Endodermal cell (in vitro differentiated cells): ENCODE measurements around the gene BICDL2. TPM values are rescaled to one million over a fixed set of nuclear protein-coding genes. Genes with fewer than 3 reads are reported as not detected.
A peak's percentile ranks its signal among the peaks of the same experiment; 100 is the strongest.

Experiments used
- DNase-seq: peaks from one replicate; pipeline ENCODE4 v3.0.0-alpha.2; 2017
- H3K27ac ChIP-seq: 2 replicates; pipeline ENCODE4 v1.5.1; 2013; ENCODE audit warnings: mild to moderate bottlenecking, low read depth, low read length, moderate library complexity
- H3K27me3 ChIP-seq: 2 replicates; pipeline ENCODE4 v1.6.1; 2013; ENCODE audit warnings: mild to moderate bottlenecking, low read length, moderate library complexity; ENCODE audit not compliant: insufficient read depth, control insufficient read depth, poor library complexity, severe bottlenecking
- H3K36me3 ChIP-seq: 2 replicates; pipeline ENCODE4 v1.7.0; 2013; ENCODE audit warnings: mild to moderate bottlenecking, low read length, moderate library complexity; ENCODE audit not compliant: control insufficient read depth, insufficient read depth
- H3K4me1 ChIP-seq: one replicate; pipeline ENCODE4 v1.7.0; 2013; ENCODE audit warnings: low read length; ENCODE audit not compliant: control insufficient read depth, insufficient read depth
- H3K4me3 ChIP-seq: 2 replicates; pipeline ENCODE4 v1.5.1; 2013; ENCODE audit warnings: mild to moderate bottlenecking, low read length, moderate library complexity
- H3K9ac ChIP-seq: 2 replicates; pipeline ENCODE4 v1.6.1; 2013; ENCODE audit warnings: mild to moderate bottlenecking, low read length, moderate library complexity; ENCODE audit not compliant: poor library complexity, severe bottlenecking; ENCODE audit errors: extremely low read depth
- H3K9me3 ChIP-seq: 2 replicates; pipeline ENCODE4 v1.6.1; 2013; ENCODE audit warnings: mild to moderate bottlenecking, low read length, moderate library complexity; ENCODE audit not compliant: control insufficient read depth
- H3K27ac Mint-ChIP-seq: 2 replicates; pipeline ENCODE4 v1.8.0; 2020; ENCODE audit warnings: mixed read lengths
- H3K27me3 Mint-ChIP-seq: 2 replicates; pipeline ENCODE4 v1.8.0; 2021; ENCODE audit warnings: mild to moderate bottlenecking, mixed read lengths; ENCODE audit not compliant: insufficient read depth
- H3K36me3 Mint-ChIP-seq: 2 replicates; pipeline ENCODE4 v1.8.0; 2020; ENCODE audit warnings: low read depth, mixed read lengths
- H3K4me1 Mint-ChIP-seq: 2 replicates; pipeline ENCODE4 v1.8.0; 2020; ENCODE audit warnings: mixed read lengths
- H3K4me3 Mint-ChIP-seq: 2 replicates; pipeline ENCODE4 v1.8.0; 2020; ENCODE audit warnings: mild to moderate bottlenecking, moderate library complexity, mixed read lengths
- H3K9me3 Mint-ChIP-seq: 2 replicates; pipeline ENCODE4 v1.8.0; 2020; ENCODE audit warnings: mild to moderate bottlenecking, mixed read lengths
- CTCF ChIP-seq: fragments of 200-600 bp; sonication (generic); conservative IDR thresholded peaks from 2 replicates; pipeline ENCODE4 v1.5.0; 2021; ENCODE audit warnings: antibody characterized with exemption, mild to moderate bottlenecking
- WGBS, 2 experiments: methylation state at CpG; one replicate each; pipeline versions ENCODE4 v1.1.5 to v1.1.7; 2013; ENCODE audit warnings: missing lambda C conversion rate in 2 of 2, mixed read lengths in 1 of 2; ENCODE audit not compliant: insufficient coverage in 1 of 2, insufficient read length in 1 of 2; 5-methylcytosine and 5-hydroxymethylcytosine counted together
- total RNA-seq, 2 donors: library from RNA; stranded (reverse); fragmentation: NEBNext Ultra II Directional in 1 of 2; extraction: Animal tissue kit (Norgen Biotek cat#: 25700) in 1 of 2; gene quantifications; 2 replicates in 1 of 2; 3 replicates in 1 of 2; pipeline ENCODE4 v1.2.1, GENCODE V29; 2021

Gene BICDL2
- total RNA-seq, 2 donors from 2014 or later: 4.7 to 8.2 TPM

- no peak overlapping the region for H3K27ac ChIP-seq
- H3K36me3 ChIP-seq: no peaks in the 10 kb centered on the region
- WGBS, 2 experiments: 9 to 15% methylated on average over 32 to 58 of the region's 58 CpGs
- no peaks in the 10 kb centered on the region for H3K36me3 Mint-ChIP-seq
- no peaks in the 10 kb centered on the region for H3K9me3 Mint-ChIP-seq
- H3K9me3 ChIP-seq: no peaks in the 10 kb centered on the region
- H3K4me3 ChIP-seq: no peak overlapping the region
- DNase-seq: peak; percentile 99
- H3K4me1 ChIP-seq: peaks cover 21% of the 10 kb centered on the region
- H3K27me3 ChIP-seq: no peaks in the 10 kb centered on the region
- peak; percentile 62 for TF ChIP-seq CTCF
- no peak overlapping the region for H3K9ac ChIP-seq
- H3K27ac Mint-ChIP-seq: no peak overlapping the region
- H3K4me1 Mint-ChIP-seq: peaks cover 31% of the 10 kb centered on the region
- H3K27me3 Mint-ChIP-seq: peaks cover 2% of the 10 kb centered on the region
- peak overlapping the region; percentile 19 for H3K4me3 Mint-ChIP-seq
Observed at GRCh38 chr16:3003582-3004270, 33.0 kb downstream of the BICDL2 start.

GRCh38 chr16:3001316-3001715, 35.4 kb downstream of the BICDL2 start:
- no peak overlapping the region for H3K27ac Mint-ChIP-seq
- DNase-seq: peak; percentile 84
- H3K9me3 Mint-ChIP-seq: no peaks in the 10 kb centered on the region
- H3K4me3 Mint-ChIP-seq: no peak overlapping the region
- Histone ChIP-seq H3K36me3 (no peaks in the 10 kb centered on the region), H3K4me3 (no peak overlapping the region), H3K9ac (no peak overlapping the region), H3K27me3 (no peaks in the 10 kb centered on the region), H3K4me1 (no peaks in the 10 kb centered on the region), H3K9me3 (no peaks in the 10 kb centered on the region), H3K27ac (no peak overlapping the region)
- peaks cover 8% of the 10 kb centered on the region for H3K4me1 Mint-ChIP-seq
- 86 to 87% methylated on average over 9 to 12 of the region's 12 CpGs for WGBS, 2 experiments
- TF ChIP-seq CTCF: peak; percentile 28
- H3K36me3 Mint-ChIP-seq: no peaks in the 10 kb centered on the region
- H3K27me3 Mint-ChIP-seq: peaks cover 2% of the 10 kb centered on the region

GRCh38 chr16:3000540-3000939, 36.2 kb downstream of the BICDL2 start:
- no peaks in the 10 kb centered on the region for H3K36me3 Mint-ChIP-seq

More at GRCh38 chr16:3000540-3000939, 36.2 kb downstream of the BICDL2 start:
- Histone ChIP-seq H3K9me3 (no peaks in the 10 kb centered on the region), H3K4me3 (no peak overlapping the region), H3K27ac (no peak overlapping the region), H3K27me3 (no peaks in the 10 kb centered on the region), H3K4me1 (no peaks in the 10 kb centered on the region), H3K36me3 (no peaks in the 10 kb centered on the region), H3K9ac (no peak overlapping the region)
- Mint-ChIP-seq H3K27me3 (peaks cover 2% of the 10 kb centered on the region), H3K27ac (no peak overlapping the region), H3K9me3 (no peaks in the 10 kb centered on the region), H3K4me3 (no peak overlapping the region), H3K4me1 (peaks cover 4% of the 10 kb centered on the region)
- 83 to 88% methylated on average over 1 to 4 of the region's 4 CpGs for WGBS, 2 experiments
- TF ChIP-seq CTCF: no peak
- DNase-seq: no peak
